Activated T-cell treated with anti-CD3 and anti-CD28 coated beads, Interleukin-2, amount 50 U/mL, for 48 hours (primary cell): ENCODE results near the gene C1QTNF3.

Source experiments
- DNase-seq, 2 experiments: peaks; one replicate each; pipeline ENCODE4 v3.0.0-alpha.2; 2020

C1QTNF3 gene

GRCh38 chr5:33992864-33993263 lies 50.1 kb downstream of the C1QTNF3 start:
- DNase-seq = no peak

GRCh38 chr5:33985447-33985846 lies 57.6 kb downstream of the C1QTNF3 start:
- DNase-seq = no peak

GRCh38 chr5:33984671-33985124 lies 58.3 kb downstream of the C1QTNF3 start, which contains the start of gene SLC45A2:
SLC45A2 (minus strand) TSS chr5:33984693; CDS start chr5:33984583, 110 bp downstream.
- no peak for DNase-seq

GRCh38 chr5:33984178-33984577 lies 58.8 kb downstream of the C1QTNF3 start:
- no peak for DNase-seq

- DNase-seq = no peak
Measured at GRCh38 chr5:33981408-33982162, 61.4 kb downstream of the C1QTNF3 start.

GRCh38 chr5:33980030-33980429 lies 63.0 kb downstream of the C1QTNF3 start:
- no peak for DNase-seq

- DNase-seq = no peak
Measured at GRCh38 chr5:33978306-33978705, 64.7 kb downstream of the C1QTNF3 start.

GRCh38 chr5:33976307-33976706 lies 66.7 kb downstream of the C1QTNF3 start:
- DNase-seq = no peak

GRCh38 chr5:33975852-33976251 lies 67.2 kb downstream of the C1QTNF3 start:
- DNase-seq = no peak

- no peak for DNase-seq
Measured at GRCh38 chr5:33973271-33973670, 69.7 kb downstream of the C1QTNF3 start.

- DNase-seq = peak in 1 of 2 experiments; percentile 17
Measured at GRCh38 chr5:33969572-33970452, 73.2 kb downstream of the C1QTNF3 start.

GRCh38 chr5:33968211-33969005 lies 74.6 kb downstream of the C1QTNF3 start:
- DNase-seq = no peak
